Ovary (tissue), 3 donors: ENCODE measurements around the gene ZNF503.

ENCODE experiments used
- POLR2A ChIP-seq: fragments of 450-650 bp; IDR thresholded peaks from one replicate; pipeline ENCODE4 v1.6.1; 2017; ENCODE audit warnings: antibody characterized with exemption, mild to moderate bottlenecking, moderate library complexity
- TF ChIP-seq, protein P1 (sequence below), 3 donors: fragments of 450-650 bp in 2 of 3; fragments of 200-600 bp in 1 of 3; IDR thresholded peaks; one replicate each; pipeline versions ENCODE4 v1.5.1 to v1.8.0; 2016 to 2022; ENCODE audit warnings: antibody characterized with exemption in 3 of 3, mild to moderate bottlenecking in 1 of 3
- donor health status: DM: no; HTN: no; CAD: no.

DNA sequence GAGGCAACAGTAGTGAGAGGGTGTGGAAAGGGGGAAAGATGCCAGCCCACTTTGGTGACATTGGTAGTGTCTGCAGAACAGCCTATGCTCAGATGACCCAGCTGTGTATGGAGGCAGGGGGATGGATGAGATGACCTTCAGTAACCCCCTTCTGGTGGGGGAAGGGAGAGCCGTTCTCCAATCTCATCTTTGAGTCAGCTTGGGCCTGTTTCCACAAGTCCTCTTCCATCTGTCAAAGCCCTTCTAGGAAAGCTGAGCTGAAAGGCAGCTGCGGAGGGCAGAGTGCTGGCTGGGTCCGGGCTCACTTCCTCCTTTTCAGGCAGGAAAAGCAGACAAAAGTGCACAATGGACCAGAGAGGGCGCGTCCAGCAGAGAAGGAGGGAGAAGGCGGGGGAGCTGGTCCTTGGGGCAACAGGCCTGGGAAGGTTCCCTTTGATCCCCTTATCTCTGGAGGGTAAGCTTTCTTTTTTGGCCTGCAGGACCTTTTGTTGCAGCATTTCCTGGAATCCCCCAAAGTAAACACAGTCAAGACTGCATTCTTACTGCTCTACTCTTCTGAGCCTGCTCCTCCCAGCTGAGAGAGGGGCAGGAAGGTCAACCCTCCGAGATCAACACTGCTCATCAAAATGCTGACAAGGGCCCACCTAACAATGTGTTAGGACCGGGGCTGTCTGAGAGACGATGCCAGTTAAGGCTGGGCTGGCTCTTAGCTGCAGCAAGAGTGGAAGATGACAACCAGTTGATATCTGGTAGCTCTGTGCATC is 28.6 kb upstream of the ZNF503 start:
- TF ChIP-seq, protein P1, sequence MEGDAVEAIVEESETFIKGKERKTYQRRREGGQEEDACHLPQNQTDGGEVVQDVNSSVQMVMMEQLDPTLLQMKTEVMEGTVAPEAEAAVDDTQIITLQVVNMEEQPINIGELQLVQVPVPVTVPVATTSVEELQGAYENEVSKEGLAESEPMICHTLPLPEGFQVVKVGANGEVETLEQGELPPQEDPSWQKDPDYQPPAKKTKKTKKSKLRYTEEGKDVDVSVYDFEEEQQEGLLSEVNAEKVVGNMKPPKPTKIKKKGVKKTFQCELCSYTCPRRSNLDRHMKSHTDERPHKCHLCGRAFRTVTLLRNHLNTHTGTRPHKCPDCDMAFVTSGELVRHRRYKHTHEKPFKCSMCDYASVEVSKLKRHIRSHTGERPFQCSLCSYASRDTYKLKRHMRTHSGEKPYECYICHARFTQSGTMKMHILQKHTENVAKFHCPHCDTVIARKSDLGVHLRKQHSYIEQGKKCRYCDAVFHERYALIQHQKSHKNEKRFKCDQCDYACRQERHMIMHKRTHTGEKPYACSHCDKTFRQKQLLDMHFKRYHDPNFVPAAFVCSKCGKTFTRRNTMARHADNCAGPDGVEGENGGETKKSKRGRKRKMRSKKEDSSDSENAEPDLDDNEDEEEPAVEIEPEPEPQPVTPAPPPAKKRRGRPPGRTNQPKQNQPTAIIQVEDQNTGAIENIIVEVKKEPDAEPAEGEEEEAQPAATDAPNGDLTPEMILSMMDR (IDR thresholded peaks at IDR 0.05) = no peak
- TF ChIP-seq POLR2A = no peak
